HPDE6-E6E7 (cell line): ENCODE measurements around the gene TSPEAR.
"Not testable (repeated sequence)": the region's sequence is repeated elsewhere in the genome, so short reads cannot be mapped to it uniquely, and the experiment has no call there.

Source experiments
- DNase-seq: peaks from one replicate; pipeline ENCODE4 v3.0.0; 2011; ENCODE audit warnings: missing footprints; ENCODE audit errors: extremely low spot score

Gene TSPEAR

DNA sequence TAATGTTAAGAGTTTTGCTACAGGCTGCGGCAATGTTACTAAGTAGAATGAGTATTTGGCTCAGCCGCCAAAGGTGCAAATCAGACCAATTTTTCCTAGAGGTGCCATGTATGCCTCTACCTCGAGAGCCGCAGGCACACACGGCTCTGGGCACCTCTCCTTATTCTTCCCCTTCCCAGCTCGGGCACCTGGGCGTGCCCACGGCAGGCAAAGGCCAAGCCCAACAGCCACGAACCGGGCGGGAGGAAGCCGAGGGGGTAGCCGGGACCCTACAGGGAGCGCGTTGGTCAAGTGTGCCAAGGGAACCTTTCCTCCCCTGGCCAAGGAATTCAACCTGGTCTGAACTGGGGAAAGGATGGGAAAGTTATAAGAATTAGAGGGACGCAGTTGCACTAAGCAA, 225.1 kb downstream of the TSPEAR start:
- DNase-seq: no peak

DNA sequence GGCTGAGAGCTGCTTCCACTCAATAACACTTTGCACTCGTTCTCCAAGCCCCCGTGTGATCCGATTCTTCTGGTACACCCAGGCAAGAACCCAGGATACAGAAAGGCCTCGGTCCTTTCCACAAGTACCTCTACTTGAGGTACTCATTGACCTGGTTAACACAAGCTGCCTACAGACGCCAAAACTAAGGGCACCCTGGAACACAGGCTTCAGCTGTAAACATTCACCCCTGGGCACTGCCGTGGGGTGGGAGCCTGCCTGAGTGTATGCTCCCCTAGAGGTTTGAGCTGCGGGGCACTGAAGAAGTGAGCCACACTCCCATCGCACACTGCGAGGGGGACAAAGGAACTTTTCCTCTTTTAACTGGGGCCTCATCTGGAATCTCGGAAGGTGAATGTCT, 225.6 kb downstream of the TSPEAR start:
- DNase-seq: no peak

DNA sequence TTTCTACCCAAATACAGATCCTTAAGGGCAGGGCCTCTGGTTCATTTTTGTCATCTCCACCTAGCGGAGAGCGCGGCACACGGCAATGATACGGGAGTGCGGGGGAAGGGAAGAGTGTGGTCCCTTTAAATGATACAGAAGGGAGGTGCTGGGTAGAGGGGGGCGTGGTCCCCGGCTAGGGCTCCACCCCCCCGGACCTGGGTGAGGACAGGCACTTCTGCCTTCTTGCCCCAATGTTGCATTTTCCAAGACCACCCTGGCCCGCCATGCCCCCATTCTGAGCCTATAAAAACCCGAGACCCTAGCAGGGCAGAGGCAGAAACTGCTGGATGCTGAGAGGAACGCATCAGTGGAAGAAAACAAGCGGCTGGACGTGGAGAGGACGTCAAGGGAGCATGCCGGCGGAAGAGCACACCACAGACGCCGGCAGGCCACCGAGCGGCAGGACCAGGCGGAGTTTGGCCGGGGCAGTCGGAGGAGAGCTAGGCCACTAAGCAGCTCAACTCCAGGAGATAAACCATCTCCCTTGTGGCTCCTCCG, 226.0 kb downstream of the TSPEAR start:
- DNase-seq: no peak

DNA sequence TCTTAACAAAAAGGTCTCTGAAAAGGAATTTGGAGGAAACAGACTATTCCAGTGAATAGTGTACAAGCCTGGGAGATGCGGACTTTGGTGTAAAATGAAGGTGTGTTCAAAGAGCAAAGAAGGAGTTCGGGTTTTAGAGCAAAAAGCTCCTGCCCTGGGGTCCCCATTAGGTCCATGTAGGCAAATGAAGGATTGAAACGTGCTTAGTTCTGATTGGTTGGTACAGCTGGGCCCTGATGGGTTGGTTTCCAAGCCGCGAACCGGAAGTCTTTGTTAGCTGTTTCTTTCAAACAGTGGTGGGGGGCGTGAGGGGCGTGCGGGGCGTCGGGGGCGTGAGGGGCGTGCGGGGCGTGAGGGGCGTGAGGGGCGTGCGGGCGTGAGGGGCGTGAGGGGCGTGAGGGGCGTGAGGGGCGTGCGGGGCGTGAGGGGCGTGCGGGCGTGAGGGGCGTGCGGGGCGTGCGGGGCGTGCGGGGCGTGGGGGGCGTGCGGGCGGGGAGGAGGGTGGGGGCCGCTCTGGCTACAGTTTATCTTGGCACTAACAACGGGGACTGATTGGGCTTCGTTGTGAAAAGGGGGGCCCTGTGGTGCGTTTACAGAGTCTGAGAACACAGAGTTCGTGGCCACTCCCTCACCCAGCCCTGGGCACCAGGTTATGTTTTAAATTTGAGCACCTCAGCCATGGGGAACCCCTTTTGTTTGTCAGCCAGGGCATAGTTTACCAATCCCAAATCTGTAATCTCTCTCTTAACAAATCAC, 226.7 kb downstream of the TSPEAR start:
- DNase-seq: no peak

DNA sequence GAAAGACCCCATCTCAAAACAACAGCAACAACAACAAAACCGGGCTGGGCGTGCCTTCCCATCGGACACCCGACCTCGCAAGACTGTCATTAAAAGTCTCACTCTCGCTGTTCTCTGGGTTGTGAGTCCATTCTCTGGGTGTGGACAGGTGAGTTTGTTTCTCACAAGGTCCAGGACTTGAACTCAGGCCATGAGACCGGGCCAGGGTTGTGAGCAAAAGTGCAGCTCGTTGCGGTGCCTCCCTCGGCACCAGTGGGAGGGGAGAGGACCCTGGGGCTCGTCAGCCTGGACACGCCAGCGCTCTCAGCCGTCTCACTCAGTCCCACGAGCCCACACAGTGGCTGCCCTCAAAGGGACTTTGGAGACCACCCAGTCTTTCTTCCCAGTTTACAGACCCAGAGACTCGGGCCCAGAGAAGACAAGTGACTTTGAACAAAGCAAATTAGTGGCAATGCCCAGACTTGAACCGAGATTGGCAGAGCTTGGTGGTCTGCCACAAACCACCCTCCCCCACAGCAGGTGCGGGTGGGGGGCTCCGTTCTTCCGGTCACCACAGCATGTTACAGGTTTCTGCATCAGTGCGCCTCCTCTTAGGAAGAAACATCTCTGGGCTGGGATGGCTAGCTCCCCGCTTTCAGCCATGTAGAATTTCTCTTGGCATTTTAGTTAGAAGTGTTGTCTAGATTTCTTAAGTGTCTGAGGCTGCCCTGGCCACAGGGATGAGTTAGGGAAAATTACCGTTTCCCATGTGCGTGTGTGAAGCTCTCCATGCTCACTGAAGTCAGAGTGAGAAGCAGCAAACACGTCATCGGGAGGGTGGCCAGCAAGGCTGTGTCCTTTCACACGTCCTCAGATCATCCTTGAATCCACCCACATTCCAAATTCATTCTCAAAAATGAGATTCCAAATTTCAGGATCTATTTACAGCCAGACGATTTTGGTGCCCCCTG, 227.8 kb downstream of the TSPEAR start:
- no peak for DNase-seq

DNA sequence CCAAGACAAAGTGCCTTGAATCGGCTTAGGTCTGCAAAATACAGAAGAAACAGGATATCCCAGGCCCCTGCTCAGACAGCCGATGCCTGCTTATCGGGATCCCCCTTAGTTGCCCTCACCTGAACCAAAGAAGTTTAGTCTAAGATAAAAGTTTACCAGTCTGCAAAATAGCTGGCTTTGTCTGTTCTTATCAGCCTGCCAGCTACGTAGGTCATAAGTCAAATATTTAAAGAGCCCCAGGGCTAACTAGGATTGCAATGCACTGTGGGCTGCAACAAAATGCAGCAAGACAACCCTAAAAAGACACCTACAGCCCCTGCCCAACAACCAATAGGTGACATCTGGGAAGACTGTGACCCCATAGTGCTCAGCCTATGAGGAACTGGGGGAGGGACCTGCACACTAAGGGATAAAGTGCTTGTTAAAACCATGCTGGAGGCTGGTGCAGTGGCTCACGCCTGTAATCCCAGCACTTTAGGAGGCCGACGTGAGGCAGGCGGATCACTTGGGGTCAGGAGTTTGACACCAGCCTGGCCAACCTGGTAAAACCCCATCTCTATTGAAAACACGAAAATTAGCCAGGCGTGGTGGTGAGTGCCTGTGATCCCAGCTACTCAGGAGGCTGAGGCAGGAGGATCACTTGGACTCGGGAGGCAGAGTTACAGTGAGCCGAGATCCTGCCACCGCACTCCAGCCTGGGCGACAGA, 228.6 kb downstream of the TSPEAR start:
- DNase-seq: no peak

DNA sequence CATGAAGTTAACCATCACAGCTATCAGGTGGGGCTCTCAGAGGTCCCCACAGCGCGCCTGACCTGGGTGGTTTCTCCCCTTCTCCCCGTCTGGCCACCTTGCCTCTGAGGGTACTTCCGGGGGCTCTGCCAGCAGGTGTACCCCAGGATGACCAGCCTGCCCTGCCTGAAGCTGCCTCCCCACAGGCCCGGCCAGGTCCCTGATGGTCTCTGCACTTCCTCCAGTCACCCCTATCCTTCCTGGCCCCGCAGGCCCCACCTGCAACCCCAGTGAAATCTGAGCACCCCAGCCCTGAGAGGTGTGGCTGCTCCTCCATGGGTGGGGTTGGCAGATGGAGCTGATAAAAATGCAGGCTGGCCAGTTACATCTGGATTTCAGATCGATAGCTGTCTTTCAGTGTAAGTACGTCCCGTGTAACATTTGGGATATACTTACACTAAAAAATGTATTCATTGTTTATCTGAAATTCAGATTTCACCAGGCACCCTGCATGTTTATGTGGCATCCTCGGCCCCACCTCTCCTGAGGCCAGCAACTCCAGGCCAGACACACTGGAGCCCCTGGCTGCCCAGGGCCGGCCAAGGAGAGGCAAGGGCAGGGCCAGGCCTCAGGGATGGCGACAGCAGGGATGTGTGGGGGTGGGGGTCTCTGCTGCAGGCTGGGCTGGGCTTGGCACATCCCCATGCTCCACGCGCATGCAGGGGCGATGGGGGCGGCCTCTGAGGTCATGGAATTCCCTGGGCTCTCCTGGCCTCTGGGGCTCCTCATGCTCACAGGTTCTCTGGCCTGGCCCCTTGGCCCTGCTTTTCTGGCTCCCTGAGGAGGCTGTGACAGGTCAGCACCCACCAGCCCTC, 230.9 kb downstream of the TSPEAR start:
- DNase-seq: no peak

DNA sequence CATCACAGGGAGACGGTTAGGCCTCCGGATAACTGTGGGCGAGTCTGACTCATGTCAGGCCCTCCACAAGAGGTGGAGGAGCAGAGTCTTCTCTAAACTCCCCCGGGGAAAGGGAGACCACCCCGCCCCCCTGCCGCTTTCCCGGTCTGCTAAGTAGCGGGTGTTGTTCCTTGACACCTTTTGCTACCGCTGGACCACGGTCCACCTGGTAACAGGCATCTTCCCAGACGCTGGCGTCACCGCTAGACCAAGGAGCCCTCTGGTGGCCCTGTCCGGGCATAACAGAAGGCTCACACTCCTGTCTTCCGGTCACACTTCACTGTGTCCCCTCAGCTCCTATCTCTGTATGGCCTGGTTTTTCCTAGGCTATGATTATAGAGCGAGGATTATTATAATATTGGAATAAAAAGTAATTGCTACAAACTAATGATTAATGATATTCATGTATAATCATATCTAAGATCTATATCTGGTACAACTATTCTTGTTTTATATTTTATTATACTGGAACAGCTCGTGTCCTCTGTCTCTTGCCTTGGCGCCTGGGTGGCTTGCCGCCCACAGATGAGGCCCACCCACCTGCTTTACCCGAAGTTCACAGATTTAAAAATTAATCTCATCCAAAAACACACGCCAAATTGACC, 231.7 kb downstream of the TSPEAR start:
- DNase-seq: not testable (repeated sequence)

DNA sequence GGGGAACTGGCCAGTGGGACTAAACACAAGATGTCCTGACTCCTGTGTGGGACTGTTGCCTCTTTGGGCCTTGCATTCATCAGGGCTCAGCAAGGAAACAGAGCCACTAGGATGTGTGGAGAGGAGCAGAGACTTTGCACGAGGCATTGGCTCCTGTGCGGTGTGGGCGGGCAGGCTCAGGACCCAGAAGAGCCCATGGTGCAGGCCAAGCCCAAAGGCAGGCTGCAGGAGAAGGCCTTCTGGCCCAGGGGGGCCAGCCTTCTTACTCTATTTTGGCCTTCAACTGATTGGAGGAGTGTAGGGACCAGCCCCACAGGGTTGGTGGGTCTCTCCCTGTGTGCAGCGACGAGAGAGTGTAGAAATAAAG, 232.6 kb downstream of the TSPEAR start:
- no peak for DNase-seq

DNA sequence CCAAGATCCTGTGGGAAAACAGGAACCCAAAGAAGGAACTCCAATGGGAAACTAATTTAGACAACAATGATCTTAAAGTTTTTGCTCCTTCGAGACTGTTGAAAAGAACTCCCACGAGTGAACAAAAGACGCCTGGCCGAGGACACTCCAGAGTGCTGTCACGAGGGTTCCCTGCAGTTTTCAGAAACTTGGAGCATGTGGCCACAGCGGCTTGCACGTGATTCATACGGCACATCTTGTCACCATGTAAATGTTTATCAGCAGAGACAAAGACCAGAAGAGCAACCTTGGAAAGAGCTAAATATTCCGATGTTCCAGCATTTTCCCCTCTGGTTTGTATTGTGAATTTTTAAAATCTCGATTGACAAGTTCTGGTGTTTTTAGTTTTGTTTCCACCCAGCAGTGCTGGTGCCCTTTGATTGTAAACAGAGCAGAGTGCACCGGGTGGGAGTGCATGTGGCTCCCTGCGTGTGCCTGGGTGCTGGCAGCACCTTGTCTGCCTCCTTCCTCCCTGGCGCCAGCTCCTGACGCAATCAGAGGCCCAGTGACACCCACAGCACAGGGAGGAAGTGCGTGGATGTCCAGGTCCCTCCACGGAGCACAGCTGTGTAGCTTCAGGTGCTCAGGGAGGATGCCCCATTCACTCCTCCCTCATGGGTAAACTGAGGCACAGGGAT, 233.1 kb downstream of the TSPEAR start:
- no peak for DNase-seq

DNA sequence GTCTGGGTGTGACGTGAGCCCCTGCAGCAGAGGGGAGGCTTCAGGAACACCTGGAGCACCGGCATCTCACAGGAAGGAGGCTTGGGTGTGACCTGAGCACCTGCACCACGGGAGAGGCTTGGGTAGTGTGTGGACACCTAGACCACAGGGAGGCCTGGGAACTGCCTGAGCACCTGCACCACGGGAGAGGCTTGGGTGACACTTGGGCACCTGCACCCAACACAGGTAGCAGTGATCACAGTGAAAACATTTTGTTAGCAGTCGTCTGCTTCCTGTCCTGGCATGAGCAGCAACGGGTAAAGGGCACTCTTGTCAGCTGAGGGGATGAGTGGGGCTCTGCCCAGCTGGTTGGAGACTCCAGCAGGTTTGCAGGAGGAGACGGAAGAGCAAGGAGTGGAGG, 233.7 kb downstream of the TSPEAR start:
- no peak for DNase-seq

DNA sequence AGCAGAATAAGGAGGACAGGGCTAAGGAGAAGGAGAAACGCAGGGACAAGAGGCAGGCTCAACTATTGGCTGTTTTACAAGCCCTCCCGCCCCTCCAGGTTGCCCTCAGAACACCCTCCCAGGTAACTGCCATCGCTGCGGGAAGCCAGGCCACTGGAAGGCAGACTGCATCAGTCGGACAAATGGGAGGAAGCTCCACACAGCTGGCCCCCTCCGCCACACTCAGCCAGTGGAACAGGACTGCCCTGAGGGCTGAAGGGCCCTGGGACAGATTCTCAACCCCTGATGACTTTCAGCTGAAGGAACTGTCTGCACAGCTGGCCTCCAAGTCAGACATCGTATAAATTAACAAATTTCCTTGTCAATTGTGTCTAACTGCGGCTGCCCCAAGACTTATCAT, 234.2 kb downstream of the TSPEAR start:
- DNase-seq: no peak

DNA sequence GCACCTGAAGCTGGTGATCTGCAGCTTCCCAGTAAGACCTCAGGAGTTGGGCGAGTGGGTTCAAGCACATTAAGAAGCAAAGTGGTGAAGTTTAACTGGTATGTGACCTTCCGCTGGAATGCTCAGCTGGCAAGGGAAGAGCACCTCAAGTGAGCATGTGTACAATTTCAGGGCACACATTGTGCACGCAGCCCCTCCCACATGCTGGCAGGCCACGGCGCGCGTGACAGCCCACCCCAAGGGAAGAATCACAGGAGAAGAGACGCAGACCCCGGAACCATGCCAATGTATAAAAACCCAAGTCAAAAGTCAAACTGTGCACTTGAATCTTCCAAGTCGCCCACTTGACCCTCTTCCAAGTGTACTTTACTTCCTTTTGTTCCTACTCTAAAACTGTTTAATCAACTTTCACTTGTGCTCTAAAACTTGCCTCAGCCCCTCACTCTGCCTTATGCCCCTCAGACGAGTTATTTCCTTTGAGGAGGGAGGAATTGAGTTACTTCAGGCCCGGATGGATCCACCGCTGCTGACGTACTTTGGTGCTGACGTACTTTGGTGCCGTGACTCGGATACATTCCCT, 236.0 kb downstream of the TSPEAR start:
- DNase-seq: no peak

DNA sequence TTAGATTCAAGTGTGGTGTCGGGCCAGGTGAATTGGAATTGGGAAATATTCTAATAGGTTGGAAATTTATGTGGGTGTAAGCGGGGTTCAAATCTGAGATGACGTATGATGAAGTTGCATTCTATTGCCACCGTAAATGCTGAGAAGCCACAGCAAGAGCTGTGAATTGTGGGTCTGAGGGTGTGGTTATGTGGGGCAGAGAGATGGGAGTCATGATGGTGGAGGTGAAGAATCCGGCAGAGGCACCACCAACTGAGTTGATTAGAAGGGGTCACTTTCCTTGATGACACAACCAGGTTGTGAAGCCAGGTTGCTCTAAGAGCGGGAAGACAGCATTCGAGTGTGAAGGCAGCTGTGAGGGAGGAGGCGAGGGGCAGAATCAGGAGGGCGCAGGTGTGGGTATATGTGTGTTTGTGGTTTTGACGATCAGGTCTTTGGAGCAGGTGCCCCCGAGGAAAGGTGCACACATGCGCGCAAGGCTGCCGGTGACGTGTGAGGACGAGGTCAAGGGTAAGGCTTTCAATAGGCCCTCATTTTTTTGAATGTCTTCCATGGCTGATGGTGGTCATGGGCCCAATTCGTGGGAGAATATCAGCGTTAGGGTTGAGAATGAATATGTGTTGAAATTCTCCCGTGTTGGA, 237.3 kb downstream of the TSPEAR start:
- no peak for DNase-seq

DNA sequence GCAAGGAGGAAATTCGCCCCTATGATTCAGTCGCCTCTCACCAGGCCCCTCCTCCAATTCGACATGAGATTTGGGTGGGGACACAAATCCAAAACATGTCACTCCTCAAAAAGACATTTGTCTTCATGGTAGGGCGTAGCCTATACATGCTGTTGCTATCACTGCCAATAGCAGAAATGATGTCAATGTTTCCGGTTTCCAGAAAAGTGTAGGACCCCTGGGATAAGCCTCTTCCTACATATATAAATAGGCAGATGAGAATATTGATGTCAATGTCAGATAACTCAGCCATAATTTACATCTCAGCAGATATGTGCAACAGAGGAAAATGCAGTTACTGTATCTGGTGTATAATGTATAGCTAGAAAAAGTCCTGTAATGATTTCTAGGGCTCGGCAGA, 239.4 kb downstream of the TSPEAR start:
- no peak for DNase-seq

DNA sequence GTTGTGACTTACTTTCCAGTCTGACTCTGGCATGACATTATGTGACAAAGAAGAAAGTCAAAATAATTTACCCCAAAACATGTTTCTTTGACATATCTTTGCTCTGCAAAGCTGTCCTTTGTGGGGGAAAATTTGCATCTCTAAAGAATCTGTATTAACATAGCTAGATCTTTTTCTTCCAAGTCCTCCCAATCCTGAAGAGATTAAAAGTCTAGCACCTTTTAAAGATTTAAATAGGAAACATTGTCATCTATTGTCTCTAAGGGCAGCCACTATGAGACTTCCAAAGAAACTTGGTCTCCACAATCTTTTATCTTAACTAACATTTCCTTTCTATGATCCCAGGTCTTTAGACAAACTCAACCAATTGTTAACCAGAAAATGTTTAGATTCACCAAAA, 240.0 kb downstream of the TSPEAR start:
- DNase-seq: no peak

DNA sequence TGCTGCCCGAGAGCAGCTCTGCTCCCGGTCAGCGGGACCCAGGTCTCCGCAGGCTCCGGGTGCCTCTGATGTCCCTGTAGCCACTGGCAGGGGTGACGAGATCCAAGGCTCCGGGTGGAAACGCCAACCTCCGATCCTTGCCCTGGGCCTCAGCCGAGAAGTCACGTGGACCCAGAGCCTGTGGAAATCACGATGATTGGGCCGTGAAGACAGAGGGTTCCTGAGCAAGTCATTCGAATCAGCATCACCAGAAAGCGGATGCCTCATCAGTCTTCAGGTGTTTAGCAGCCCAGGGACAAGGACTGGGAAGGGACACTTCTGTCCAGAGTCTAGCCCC, 243.5 kb downstream of the TSPEAR start:
- DNase-seq: no peak

DNA sequence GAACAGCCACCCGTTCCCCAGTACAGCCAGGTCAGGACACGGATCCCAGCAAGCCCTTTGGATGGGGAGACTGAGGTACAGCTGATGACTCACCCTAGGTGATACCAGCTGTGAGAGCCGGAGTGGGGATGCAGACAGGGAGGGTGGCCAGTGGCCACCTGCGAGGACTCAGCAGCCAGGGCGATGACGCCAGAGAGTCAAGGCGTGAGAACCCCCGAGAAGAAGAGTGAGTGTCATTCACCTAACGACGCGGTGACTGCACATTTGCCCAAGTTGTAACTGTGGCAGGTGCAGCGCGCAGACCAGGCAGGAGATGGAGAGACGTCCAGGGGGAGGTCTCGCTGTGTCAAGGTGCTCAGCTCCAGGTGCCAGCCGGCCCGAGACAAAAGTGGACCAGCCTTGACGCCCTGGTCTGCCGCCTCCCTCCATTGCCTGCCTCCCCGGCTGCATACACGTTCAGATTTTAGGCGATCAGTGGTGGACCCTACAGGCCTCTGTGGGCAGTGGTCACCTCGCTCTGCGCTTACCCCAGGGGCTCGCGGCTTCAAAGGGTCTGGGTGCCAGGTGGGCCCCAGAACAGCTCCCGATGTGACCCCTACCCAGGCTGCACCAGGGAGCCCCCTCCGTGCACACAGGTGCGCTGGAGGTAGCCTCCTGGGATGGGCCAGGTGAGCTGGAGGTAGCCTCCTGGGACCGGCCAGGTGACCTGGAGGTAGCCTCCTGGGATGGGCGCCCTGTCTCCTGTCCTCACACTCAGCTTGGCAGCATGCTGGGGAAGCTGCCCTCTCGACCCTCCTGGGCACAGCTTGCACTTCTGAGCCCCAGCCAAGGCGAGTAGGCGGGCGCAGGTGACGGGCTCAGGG, 244.1 kb downstream of the TSPEAR start:
- DNase-seq: no peak
